Neural progenitor cell (in vitro differentiated cells): Measurements from ENCODE around the gene RAI1. TPM values are rescaled to one million over a fixed set of nuclear protein-coding genes. Genes with fewer than 3 reads are reported as not detected.

Experiments
- DNase-seq: peaks from one replicate; pipeline ENCODE4 v3.0.0-alpha.2; 2016; ENCODE audit warnings: low spot score
- H2AFZ ChIP-seq: fragments of 200-600 bp; sonication (generic); replicated peaks from 2 replicates; pipeline ENCODE4 v1.6.1; 2016; ENCODE audit warnings: antibody characterized with exemption
- H3F3A ChIP-seq: fragments of 200-600 bp; sonication (generic); 2 replicates; pipeline ENCODE4 v1.6.1; 2016; ENCODE audit warnings: antibody characterized with exemption, low read depth
- H3K27ac ChIP-seq: fragments of 200-600 bp; sonication (generic); 2 replicates; pipeline ENCODE4 v1.5.1; 2016; ENCODE audit warnings: mild to moderate bottlenecking
- H3K27me3 ChIP-seq: fragments of 200-600 bp; sonication (generic); 2 replicates; pipeline ENCODE4 v1.6.1; 2016; ENCODE audit warnings: mild to moderate bottlenecking, moderate library complexity
- H3K36me3 ChIP-seq: fragments of 200-600 bp; sonication (generic); 2 replicates; pipeline ENCODE4 v1.5.1; 2016
- H3K4me1 ChIP-seq: fragments of 200-600 bp; sonication (generic); 2 replicates; pipeline ENCODE4 v1.6.1; 2016; ENCODE audit warnings: mixed run types
- H3K4me2 ChIP-seq: fragments of 200-600 bp; sonication (generic); 2 replicates; pipeline ENCODE4 v1.6.1; 2016
- H3K4me3 ChIP-seq: fragments of 200-600 bp; sonication (generic); 2 replicates; pipeline ENCODE4 v1.5.1; 2016
- H3K79me2 ChIP-seq: fragments of 200-600 bp; sonication (generic); 2 replicates; pipeline ENCODE4 v1.6.1; 2016; ENCODE audit warnings: low read depth
- H3K9ac ChIP-seq: fragments of 200-600 bp; sonication (generic); 2 replicates; pipeline ENCODE4 v1.6.1; 2016
- H3K9me3 ChIP-seq: fragments of 200-600 bp; sonication (generic); 2 replicates; pipeline ENCODE4 v1.5.1; 2016; ENCODE audit warnings: low read depth
- H4K20me1 ChIP-seq: fragments of 200-600 bp; sonication (generic); 2 replicates; pipeline ENCODE4 v1.6.1; 2016; ENCODE audit warnings: low read depth
- H3K27ac Mint-ChIP-seq: 3 replicates; pipeline ENCODE4 v1.8.0; 2021; ENCODE audit warnings: mixed read lengths
- H3K27me3 Mint-ChIP-seq: 2 replicates; pipeline ENCODE4 v1.8.0; 2022; ENCODE audit warnings: low read depth, mild to moderate bottlenecking, inconsistent platforms, moderate library complexity, mixed read lengths; ENCODE audit not compliant: insufficient read depth
- H3K36me3 Mint-ChIP-seq: 3 replicates; pipeline ENCODE4 v1.8.0; 2021; ENCODE audit warnings: mixed read lengths
- H3K4me1 Mint-ChIP-seq: 3 replicates; pipeline ENCODE4 v1.8.0; 2021; ENCODE audit warnings: mixed read lengths
- H3K4me3 Mint-ChIP-seq: 3 replicates; pipeline ENCODE4 v1.8.0; 2021; ENCODE audit warnings: mild to moderate bottlenecking, moderate library complexity, mixed read lengths
- H3K9me3 Mint-ChIP-seq: 3 replicates; pipeline ENCODE4 v1.8.0; 2020; ENCODE audit warnings: mixed read lengths
- EZH2 ChIP-seq: fragments of 200-600 bp; sonication (generic); IDR thresholded peaks from 2 replicates; pipeline ENCODE4 v1.6.1; 2017; ENCODE audit warnings: antibody characterized with exemption, mild to moderate bottlenecking, moderate library complexity
- EZH2phosphoT487 ChIP-seq: fragments of 200-600 bp; sonication (generic); IDR thresholded peaks from 2 replicates; pipeline ENCODE4 v1.6.1; 2017; ENCODE audit warnings: antibody characterized with exemption
- total RNA-seq: library from RNA; depleted of rRNA; stranded (reverse); fragments of >200 nt; gene quantifications from 2 replicates; pipeline ENCODE4 v1.2.3, GENCODE V29; 2015; ENCODE audit warnings: low replicate concordance
- TF ChIP-seq, protein P1 (sequence below): fragments of 200-600 bp; sonication (generic); IDR thresholded peaks from 2 replicates; pipeline ENCODE4 v1.5.1; 2017; ENCODE audit warnings: antibody characterized with exemption, mild to moderate bottlenecking

RAI1 gene
- total RNA-seq, 1 donor from 2014 or later: 27.4 TPM

DNA sequence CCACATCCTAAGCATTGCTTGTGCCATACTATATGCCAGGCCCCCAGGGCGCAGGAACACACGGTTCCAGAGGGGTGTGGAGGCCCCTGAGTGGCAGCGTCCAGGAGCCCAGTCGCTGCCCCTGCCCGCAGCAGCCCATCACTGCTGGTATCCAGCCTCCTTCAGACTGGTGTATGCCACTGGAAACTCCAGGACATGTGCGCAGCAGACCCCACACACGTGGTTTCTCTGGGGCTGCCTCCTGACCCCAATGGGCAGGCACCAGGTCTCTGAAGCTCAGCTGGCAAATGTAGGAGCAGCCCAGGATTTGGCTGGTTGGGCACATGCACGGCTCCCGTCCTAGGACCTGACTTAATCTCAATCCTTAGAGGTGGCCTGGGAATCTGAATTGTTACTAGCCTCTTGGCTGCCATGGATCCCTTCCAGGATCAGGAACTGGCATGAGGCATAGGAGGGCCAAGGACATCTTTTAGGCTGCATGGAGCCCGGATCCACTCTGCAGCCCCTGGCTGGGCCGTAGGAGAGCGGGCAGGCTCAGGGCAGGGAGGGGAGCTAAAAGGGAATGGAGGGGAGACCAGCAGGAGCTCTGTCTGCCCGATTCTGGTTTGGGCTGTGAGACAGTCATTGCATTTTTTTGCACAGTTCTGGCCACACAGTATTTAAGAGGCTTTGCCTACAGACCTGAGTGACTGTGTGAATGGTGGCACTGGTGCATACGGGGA, 62.3 kb downstream of the RAI1 start:
- H3K27me3 Mint-ChIP-seq: peaks cover 6% of the 10 kb centered on the region

DNA sequence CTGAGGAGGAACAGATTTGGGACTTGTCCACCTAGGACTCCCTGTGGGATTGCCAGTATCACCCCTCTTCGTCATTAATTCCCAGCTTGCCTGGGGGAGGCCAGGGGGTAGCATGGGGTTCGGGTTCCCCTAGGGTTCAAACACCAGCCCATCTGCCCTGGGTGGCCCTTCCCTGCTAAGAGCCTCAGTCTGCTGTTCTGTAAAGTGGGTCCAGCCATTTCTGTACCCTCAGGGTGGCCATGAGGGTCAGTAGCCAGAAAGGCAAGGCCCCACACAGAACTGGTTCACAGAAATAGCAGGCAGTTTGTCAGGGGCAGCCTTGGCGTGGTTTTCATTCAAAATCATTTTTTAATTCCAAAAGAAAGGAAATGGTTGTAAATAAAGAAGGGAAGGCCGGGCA, 62.9 kb downstream of the RAI1 start:
- Histone ChIP-seq H3K36me3 (no peaks in the 10 kb centered on the region), H3K4me2 (no peak overlapping the region), H3F3A (peaks cover 40% of the 10 kb centered on the region), H3K27ac (no peak overlapping the region), H3K4me1 (peaks cover 28% of the 10 kb centered on the region), H3K9me3 (no peaks in the 10 kb centered on the region), H3K27me3 (peaks cover 6% of the 10 kb centered on the region), H3K4me3 (no peak overlapping the region), H3K79me2 (peaks cover 7% of the 10 kb centered on the region), H3K9ac (no peak overlapping the region), H4K20me1 (peaks cover 92% of the 10 kb centered on the region), H2AFZ (no peak overlapping the region)
- peaks cover 6% of the 10 kb centered on the region for H3K27me3 Mint-ChIP-seq
- H3K4me1 Mint-ChIP-seq: peaks cover 59% of the 10 kb centered on the region
- H3K27ac Mint-ChIP-seq: no peak overlapping the region
- DNase-seq: no peak
- H3K4me3 Mint-ChIP-seq: no peak overlapping the region
- no peaks in the 10 kb centered on the region for H3K9me3 Mint-ChIP-seq
- no peak for TF ChIP-seq EZH2phosphoT487
- TF ChIP-seq, protein P1, sequence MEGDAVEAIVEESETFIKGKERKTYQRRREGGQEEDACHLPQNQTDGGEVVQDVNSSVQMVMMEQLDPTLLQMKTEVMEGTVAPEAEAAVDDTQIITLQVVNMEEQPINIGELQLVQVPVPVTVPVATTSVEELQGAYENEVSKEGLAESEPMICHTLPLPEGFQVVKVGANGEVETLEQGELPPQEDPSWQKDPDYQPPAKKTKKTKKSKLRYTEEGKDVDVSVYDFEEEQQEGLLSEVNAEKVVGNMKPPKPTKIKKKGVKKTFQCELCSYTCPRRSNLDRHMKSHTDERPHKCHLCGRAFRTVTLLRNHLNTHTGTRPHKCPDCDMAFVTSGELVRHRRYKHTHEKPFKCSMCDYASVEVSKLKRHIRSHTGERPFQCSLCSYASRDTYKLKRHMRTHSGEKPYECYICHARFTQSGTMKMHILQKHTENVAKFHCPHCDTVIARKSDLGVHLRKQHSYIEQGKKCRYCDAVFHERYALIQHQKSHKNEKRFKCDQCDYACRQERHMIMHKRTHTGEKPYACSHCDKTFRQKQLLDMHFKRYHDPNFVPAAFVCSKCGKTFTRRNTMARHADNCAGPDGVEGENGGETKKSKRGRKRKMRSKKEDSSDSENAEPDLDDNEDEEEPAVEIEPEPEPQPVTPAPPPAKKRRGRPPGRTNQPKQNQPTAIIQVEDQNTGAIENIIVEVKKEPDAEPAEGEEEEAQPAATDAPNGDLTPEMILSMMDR: no peak
- TF ChIP-seq EZH2: no peak
- peaks cover 3% of the 10 kb centered on the region for H3K36me3 Mint-ChIP-seq

More for the DNA sequence above, 62.3 kb downstream of the RAI1 start:
- H2AFZ ChIP-seq: no peak overlapping the region
- no peaks in the 10 kb centered on the region for H3K36me3 ChIP-seq
- Mint-ChIP-seq H3K9me3 (no peaks in the 10 kb centered on the region), H3K4me1 (peaks cover 61% of the 10 kb centered on the region), H3K27ac (no peak overlapping the region), H3K4me3 (peak overlapping the region; percentile 33), H3K36me3 (peaks cover 3% of the 10 kb centered on the region)
- no peak overlapping the region for H3K27ac ChIP-seq
- H3K4me3 ChIP-seq: no peak overlapping the region
- TF ChIP-seq, protein P1: no peak
- TF ChIP-seq EZH2phosphoT487 (no peak), EZH2 (no peak)
- peaks cover 6% of the 10 kb centered on the region for H3K27me3 ChIP-seq
- DNase-seq: no peak
- H4K20me1 ChIP-seq: peaks cover 92% of the 10 kb centered on the region
- peaks cover 33% of the 10 kb centered on the region for H3K4me1 ChIP-seq
- H3K9ac ChIP-seq: no peak overlapping the region
- H3K79me2 ChIP-seq: peaks cover 7% of the 10 kb centered on the region
- no peak overlapping the region for H3K4me2 ChIP-seq
- H3K9me3 ChIP-seq: no peaks in the 10 kb centered on the region
- peaks cover 35% of the 10 kb centered on the region for H3F3A ChIP-seq

DNA sequence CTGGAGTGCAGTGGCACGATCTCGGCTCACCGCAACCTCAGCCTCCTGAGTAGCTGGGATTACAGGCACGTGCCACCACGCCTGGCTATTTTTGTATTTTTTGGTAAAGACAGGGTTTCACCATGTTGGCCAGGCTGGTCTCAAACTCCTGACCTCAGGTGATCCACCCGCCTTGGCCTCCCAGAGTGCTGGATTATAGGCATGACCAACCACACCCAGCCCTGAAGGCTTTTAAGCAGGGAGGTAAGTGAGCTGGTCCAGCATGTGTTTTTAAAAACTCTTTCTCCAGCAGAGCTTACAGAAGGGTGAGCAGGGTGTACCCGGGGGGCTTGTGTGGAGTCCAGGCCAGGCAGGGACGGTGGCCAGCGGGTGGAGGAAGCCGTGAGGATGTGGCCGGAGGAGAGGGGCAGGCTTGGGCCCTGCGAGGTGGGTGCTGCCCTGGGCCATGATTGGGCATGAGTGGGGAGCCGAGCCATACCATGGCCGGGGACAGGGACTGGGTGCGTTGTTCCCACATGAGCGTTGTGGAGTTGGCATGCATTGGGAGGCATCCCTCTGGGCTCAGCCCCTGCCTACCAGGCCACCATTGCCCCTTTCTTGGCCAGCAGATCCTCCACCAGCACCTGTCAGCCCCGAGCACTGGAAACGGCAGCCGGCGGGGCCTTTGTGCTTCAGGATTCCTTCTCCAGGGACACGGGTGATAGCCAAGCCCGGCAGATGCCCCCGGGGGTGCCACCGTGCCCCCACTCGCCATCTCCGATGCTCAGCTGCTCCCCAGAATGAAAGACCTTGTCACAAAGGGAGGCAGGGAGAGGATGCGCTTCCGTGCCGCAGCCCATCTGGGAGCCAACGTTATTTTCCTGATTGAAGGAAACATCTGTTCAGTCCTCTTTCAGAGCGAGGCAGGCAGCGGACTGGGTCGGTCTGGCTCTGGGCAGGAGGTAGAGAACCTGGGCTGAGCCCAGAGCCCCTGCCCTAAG, 64.5 kb downstream of the RAI1 start:
- H3F3A ChIP-seq: peaks cover 40% of the 10 kb centered on the region
- Mint-ChIP-seq H3K27me3 (peaks cover 4% of the 10 kb centered on the region), H3K9me3 (no peaks in the 10 kb centered on the region), H3K27ac (peak overlapping the region; percentile 17), H3K4me3 (no peak overlapping the region), H3K36me3 (peaks cover 3% of the 10 kb centered on the region), H3K4me1 (peaks cover 61% of the 10 kb centered on the region)
- no peak overlapping the region for H3K4me2 ChIP-seq
- no peak overlapping the region for H3K4me3 ChIP-seq
- peaks cover 15% of the 10 kb centered on the region for H3K4me1 ChIP-seq
- H3K27me3 ChIP-seq: peaks cover 6% of the 10 kb centered on the region
- no peak overlapping the region for H3K9ac ChIP-seq
- peaks cover 89% of the 10 kb centered on the region for H4K20me1 ChIP-seq
- no peak for DNase-seq
- H3K27ac ChIP-seq: no peak overlapping the region
- no peaks in the 10 kb centered on the region for H3K9me3 ChIP-seq
- TF ChIP-seq, protein P1: no peak
- TF ChIP-seq EZH2: no peak
- no peak for TF ChIP-seq EZH2phosphoT487
- no peaks in the 10 kb centered on the region for H3K36me3 ChIP-seq
- H3K79me2 ChIP-seq: peaks cover 7% of the 10 kb centered on the region
- no peak overlapping the region for H2AFZ ChIP-seq
